Esophagus squamous epithelium (tissue), 4 donors: ENCODE measurements around the gene LDLRAP1.

Source experiments
- POLR2A ChIP-seq, 4 donors: fragments of 450-650 bp; IDR thresholded peaks; one replicate each; pipeline ENCODE4 v1.6.1; 2017; ENCODE audit warnings: antibody characterized with exemption in 4 of 4, mild to moderate bottlenecking in 4 of 4, moderate library complexity in 3 of 4
- TF ChIP-seq, protein P1 (sequence below), 6 experiments: fragments of 450-650 bp in 4 of 6; fragments of 200-600 bp in 2 of 6; sonication (generic) in 2 of 6; IDR thresholded peaks; one replicate each; pipeline ENCODE4 v1.5.1; 2016 to 2019; ENCODE audit warnings: antibody characterized with exemption in 6 of 6, mild to moderate bottlenecking in 4 of 6, moderate library complexity in 4 of 6

GRCh38 chr1:25575191-25575590 is 31.8 kb downstream of the LDLRAP1 start:
- TF ChIP-seq, protein P1, sequence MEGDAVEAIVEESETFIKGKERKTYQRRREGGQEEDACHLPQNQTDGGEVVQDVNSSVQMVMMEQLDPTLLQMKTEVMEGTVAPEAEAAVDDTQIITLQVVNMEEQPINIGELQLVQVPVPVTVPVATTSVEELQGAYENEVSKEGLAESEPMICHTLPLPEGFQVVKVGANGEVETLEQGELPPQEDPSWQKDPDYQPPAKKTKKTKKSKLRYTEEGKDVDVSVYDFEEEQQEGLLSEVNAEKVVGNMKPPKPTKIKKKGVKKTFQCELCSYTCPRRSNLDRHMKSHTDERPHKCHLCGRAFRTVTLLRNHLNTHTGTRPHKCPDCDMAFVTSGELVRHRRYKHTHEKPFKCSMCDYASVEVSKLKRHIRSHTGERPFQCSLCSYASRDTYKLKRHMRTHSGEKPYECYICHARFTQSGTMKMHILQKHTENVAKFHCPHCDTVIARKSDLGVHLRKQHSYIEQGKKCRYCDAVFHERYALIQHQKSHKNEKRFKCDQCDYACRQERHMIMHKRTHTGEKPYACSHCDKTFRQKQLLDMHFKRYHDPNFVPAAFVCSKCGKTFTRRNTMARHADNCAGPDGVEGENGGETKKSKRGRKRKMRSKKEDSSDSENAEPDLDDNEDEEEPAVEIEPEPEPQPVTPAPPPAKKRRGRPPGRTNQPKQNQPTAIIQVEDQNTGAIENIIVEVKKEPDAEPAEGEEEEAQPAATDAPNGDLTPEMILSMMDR (IDR thresholded peaks at IDR 0.05) = no peak
- TF ChIP-seq POLR2A (IDR thresholded peaks at IDR 0.05) = no peak
